SK-N-SH (cell line): ENCODE measurements around the gene PSMA3. TPM values are rescaled to one million over a fixed set of nuclear protein-coding genes. Genes with fewer than 3 reads are reported as not detected.

Experiments used
- CTCF ChIA-PET: fragments of 300-600, 350-600 bp; formaldehyde crosslinking; extraction: SDS; loops from one replicate; lab custom pipeline; 2021; lab: Yijun Ruan, JAX
- POLR2A ChIA-PET: fragments of 350-600 bp; sonication (Branson Sonifier 250); formaldehyde crosslinking; extraction: SDS; loops from one replicate; lab custom pipeline; 2020; ENCODE audit warnings: antibody characterized with exemption, inconsistent platforms; lab: Yijun Ruan, JAX
- DNase-seq: peaks from one replicate; pipeline ENCODE4 v3.0.0; 2012
- H2AFZ ChIP-seq: fragments of 200-600 bp; sonication (generic); 2 replicates; pipeline ENCODE4 v1.8.1; 2016; ENCODE audit warnings: antibody characterized with exemption, mild to moderate bottlenecking, low read depth
- H3F3A ChIP-seq: fragments of 200-600 bp; sonication (generic); replicated peaks from 2 replicates; pipeline ENCODE3; 2016; ENCODE audit warnings: antibody characterized with exemption, mild to moderate bottlenecking; ENCODE audit not compliant: insufficient read depth
- H3K27ac ChIP-seq, 2 experiments: fragments of 200-500 bp in 1 of 2; fragments of 200-600 bp in 1 of 2; sonication (Bioruptor generic) in 1 of 2; sonication (generic), shearing (Covaris generic) in 1 of 2; 2 replicates each; pipeline versions ENCODE4 v1.5.1 to v1.6.1; 2014 to 2016; ENCODE audit warnings: low read depth in 2 of 2, inconsistent platforms in 1 of 2, low read length in 1 of 2, mild to moderate bottlenecking in 1 of 2, mixed read lengths in 1 of 2
- H3K27me3 ChIP-seq: fragments of 200-600 bp; sonication (generic), shearing (Covaris generic); 2 replicates; pipeline ENCODE4 v1.6.1; 2016; ENCODE audit warnings: mixed run types; ENCODE audit not compliant: insufficient read depth
- H3K36me3 ChIP-seq, 2 experiments: fragments of 200-500 bp in 1 of 2; fragments of 200-600 bp in 1 of 2; sonication (Bioruptor generic) in 1 of 2; sonication (generic) in 1 of 2; replicated peaks in 1 of 2; 2 replicates each; pipeline versions ENCODE3 to v1.5.1; 2014 to 2016; ENCODE audit warnings: low read length in 1 of 2, mild to moderate bottlenecking in 1 of 2; ENCODE audit not compliant: insufficient read depth in 2 of 2, control insufficient read depth in 1 of 2
- H3K4me1 ChIP-seq, 2 experiments: fragments of 200-500 bp in 1 of 2; fragments of 200-600 bp in 1 of 2; sonication (Bioruptor generic) in 1 of 2; sonication (generic), shearing (Covaris generic) in 1 of 2; 2 replicates each; pipeline versions ENCODE4 v1.5.1 to v1.6.1; 2014 to 2016; ENCODE audit warnings: low read depth in 1 of 2, low read length in 1 of 2, mixed run types in 1 of 2; ENCODE audit not compliant: insufficient read depth in 2 of 2, control insufficient read depth in 1 of 2
- H3K4me2 ChIP-seq: fragments of 200-600 bp; sonication (generic), shearing (Covaris generic); 2 replicates; pipeline ENCODE4 v1.6.1; 2017; ENCODE audit warnings: mixed run types
- H3K4me3 ChIP-seq, 2 experiments: fragments of 200-500 bp in 1 of 2; fragments of 200-600 bp in 1 of 2; sonication (Bioruptor generic) in 1 of 2; sonication (generic), shearing (Covaris generic) in 1 of 2; 2 replicates each; pipeline versions ENCODE4 v1.5.1 to v1.8.1; 2014 to 2016; ENCODE audit warnings: low read depth in 2 of 2, inconsistent platforms in 1 of 2, low read length in 1 of 2, mild to moderate bottlenecking in 1 of 2, mixed read lengths in 1 of 2, moderate library complexity in 1 of 2
- H3K79me2 ChIP-seq: fragments of 200-600 bp; sonication (generic); 2 replicates; pipeline ENCODE4 v1.8.1; 2017; ENCODE audit warnings: mild to moderate bottlenecking; ENCODE audit not compliant: insufficient read depth
- H3K9ac ChIP-seq: fragments of 200-600 bp; sonication (generic); 2 replicates; pipeline ENCODE4 v1.6.1; 2017; ENCODE audit warnings: mixed run types
- H3K9me2 ChIP-seq: fragments of 200-600 bp; sonication (generic); 2 replicates; pipeline ENCODE4 v1.6.1; 2017; ENCODE audit warnings: mixed run types
- H3K9me3 ChIP-seq: fragments of 200-600 bp; sonication (generic); 2 replicates; pipeline ENCODE4 v1.6.1; 2017; ENCODE audit warnings: mixed run types, mild to moderate bottlenecking, moderate library complexity
- H4K20me1 ChIP-seq: fragments of 200-600 bp; sonication (generic); 2 replicates; pipeline ENCODE4 v1.6.1; 2017; ENCODE audit warnings: mild to moderate bottlenecking, mixed run types; ENCODE audit not compliant: insufficient read depth
- CHD2 ChIP-seq: fragments of 150-350 bp; IDR thresholded peaks from 2 replicates; pipeline ENCODE4 v1.6.1; 2018; ENCODE audit warnings: low read length; ENCODE audit not compliant: partially characterized antibody
- ELF1 ChIP-seq: IDR thresholded peaks from 2 replicates; pipeline ENCODE4 v1.4.0; 2012
- EZH2phosphoT487 ChIP-seq: fragments of 200-600 bp; sonication (generic); IDR thresholded peaks from 2 replicates; pipeline ENCODE4 v1.6.1; 2017; ENCODE audit warnings: low read depth, mixed run types, mild to moderate bottlenecking, antibody characterized with exemption, moderate library complexity, borderline replicate concordance
- FOSL2 ChIP-seq: IDR thresholded peaks from 2 replicates; pipeline ENCODE4 v1.4.0; 2012; ENCODE audit warnings: low read depth, mild to moderate bottlenecking, moderate library complexity, borderline replicate concordance
- FOXM1 ChIP-seq: IDR thresholded peaks from 2 replicates; pipeline ENCODE4 v1.4.0; 2012; ENCODE audit warnings: low read depth, mild to moderate bottlenecking
- JUND ChIP-seq: IDR thresholded peaks from 2 replicates; pipeline ENCODE4 v1.4.0; 2012
- MEF2A ChIP-seq: IDR thresholded peaks from 2 replicates; pipeline ENCODE4 v1.4.0; 2012; ENCODE audit warnings: low read depth, borderline replicate concordance
- NRF1 ChIP-seq: IDR thresholded peaks from 2 replicates; pipeline ENCODE4 v1.6.1; 2012; ENCODE audit warnings: low read depth, mild to moderate bottlenecking, low read length
- PBX3 ChIP-seq: IDR thresholded peaks from 2 replicates; pipeline ENCODE4; 2012
- POLR2AphosphoS5 ChIP-seq: IDR thresholded peaks from 2 replicates; pipeline ENCODE4 v1.6.1; 2012; ENCODE audit warnings: low read depth, low read length
- RAD21 ChIP-seq: IDR thresholded peaks from 2 replicates; pipeline ENCODE4 v1.6.1; 2012; ENCODE audit warnings: mild to moderate bottlenecking, low read length
- SMC3 ChIP-seq: IDR thresholded peaks from 2 replicates; pipeline ENCODE4 v1.6.1; 2012; ENCODE audit warnings: low read depth, low read length, improper control_type of control experiment
- TCF12 ChIP-seq: IDR thresholded peaks from 2 replicates; pipeline ENCODE4 v1.4.0; 2012
- USF2 ChIP-seq: fragments of 150-350 bp; IDR thresholded peaks from 2 replicates; pipeline ENCODE4 v1.6.1; 2017; ENCODE audit warnings: antibody characterized with exemption, low read length, low read depth, borderline replicate concordance
- WGBS: methylation state at CpG from one replicate; pipeline ENCODE4 v1.1.6; 2017; ENCODE audit warnings: low lambda C conversion rate; 5-methylcytosine and 5-hydroxymethylcytosine counted together
- polyA plus RNA-seq, 3 experiments: library from polyadenylated mRNA; depleted of rRNA; stranded (reverse); fragments of >200 nt; gene quantifications; 2 replicates each; pipeline ENCODE4 v1.2.3, GENCODE V29; 2012
- TF ChIP-seq, protein P1 (sequence below): IDR thresholded peaks from 2 replicates; pipeline ENCODE4 v1.6.1; 2012; ENCODE audit warnings: mild to moderate bottlenecking, low read depth, low read length, moderate library complexity
- TF ChIP-seq, protein P2 (sequence below): fragments of 150-350 bp; IDR thresholded peaks from 2 replicates; pipeline ENCODE4 v1.6.1; 2016; ENCODE audit warnings: mild to moderate bottlenecking, low read depth, low read length
- TF ChIP-seq, protein P3 (sequence below): IDR thresholded peaks from 2 replicates; pipeline ENCODE4 v1.4.0; 2012; ENCODE audit warnings: low read depth, borderline replicate concordance

Gene PSMA3
- polyA plus RNA-seq, 1 of the 3 experiments (the other 2 are of a cell fraction), result 203 TPM

GRCh38 chr14:58281969-58282368 is 37.3 kb downstream of the PSMA3 start:
- peak overlapping the region; percentile 84 to 91 for H3K27ac ChIP-seq
- no peak overlapping the region for H2AFZ ChIP-seq
- no peaks in the 10 kb centered on the region for H3K27me3 ChIP-seq
- TF ChIP-seq NRF1 (no peak), EZH2phosphoT487 (no peak), JUND (no peak), USF2 (no peak), RAD21 (no peak)
- TF ChIP-seq, protein P1, sequence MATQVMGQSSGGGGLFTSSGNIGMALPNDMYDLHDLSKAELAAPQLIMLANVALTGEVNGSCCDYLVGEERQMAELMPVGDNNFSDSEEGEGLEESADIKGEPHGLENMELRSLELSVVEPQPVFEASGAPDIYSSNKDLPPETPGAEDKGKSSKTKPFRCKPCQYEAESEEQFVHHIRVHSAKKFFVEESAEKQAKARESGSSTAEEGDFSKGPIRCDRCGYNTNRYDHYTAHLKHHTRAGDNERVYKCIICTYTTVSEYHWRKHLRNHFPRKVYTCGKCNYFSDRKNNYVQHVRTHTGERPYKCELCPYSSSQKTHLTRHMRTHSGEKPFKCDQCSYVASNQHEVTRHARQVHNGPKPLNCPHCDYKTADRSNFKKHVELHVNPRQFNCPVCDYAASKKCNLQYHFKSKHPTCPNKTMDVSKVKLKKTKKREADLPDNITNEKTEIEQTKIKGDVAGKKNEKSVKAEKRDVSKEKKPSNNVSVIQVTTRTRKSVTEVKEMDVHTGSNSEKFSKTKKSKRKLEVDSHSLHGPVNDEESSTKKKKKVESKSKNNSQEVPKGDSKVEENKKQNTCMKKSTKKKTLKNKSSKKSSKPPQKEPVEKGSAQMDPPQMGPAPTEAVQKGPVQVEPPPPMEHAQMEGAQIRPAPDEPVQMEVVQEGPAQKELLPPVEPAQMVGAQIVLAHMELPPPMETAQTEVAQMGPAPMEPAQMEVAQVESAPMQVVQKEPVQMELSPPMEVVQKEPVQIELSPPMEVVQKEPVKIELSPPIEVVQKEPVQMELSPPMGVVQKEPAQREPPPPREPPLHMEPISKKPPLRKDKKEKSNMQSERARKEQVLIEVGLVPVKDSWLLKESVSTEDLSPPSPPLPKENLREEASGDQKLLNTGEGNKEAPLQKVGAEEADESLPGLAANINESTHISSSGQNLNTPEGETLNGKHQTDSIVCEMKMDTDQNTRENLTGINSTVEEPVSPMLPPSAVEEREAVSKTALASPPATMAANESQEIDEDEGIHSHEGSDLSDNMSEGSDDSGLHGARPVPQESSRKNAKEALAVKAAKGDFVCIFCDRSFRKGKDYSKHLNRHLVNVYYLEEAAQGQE, result no peak
- H3K9me3 ChIP-seq, result no peaks in the 10 kb centered on the region
- H4K20me1 ChIP-seq, result peaks cover 21% of the 10 kb centered on the region
- H3K4me3 ChIP-seq, result no peak overlapping the region
- peaks cover 46 to 77% of the 10 kb centered on the region in 2 experiments for H3K36me3 ChIP-seq
- H3K4me1 ChIP-seq, result peaks cover 11 to 16% of the 10 kb centered on the region in 2 experiments; a peak in 3 of 4 replicates
- ChIA-PET CTCF (no interaction called here), POLR2A (no interaction called here)
- H3K4me2 ChIP-seq, result peak overlapping the region; percentile 21; the same call in 1 of the 2 replicates
- no peaks in the 10 kb centered on the region for H3K9me2 ChIP-seq
- H3K9ac ChIP-seq, result peak overlapping the region; percentile 49
- no peak for DNase-seq
- 62% methylated on average over 3 of the region's 3 CpGs for WGBS
- peaks cover 92% of the 10 kb centered on the region for H3K79me2 ChIP-seq
- H3F3A ChIP-seq, result peaks cover 30% of the 10 kb centered on the region

DNA sequence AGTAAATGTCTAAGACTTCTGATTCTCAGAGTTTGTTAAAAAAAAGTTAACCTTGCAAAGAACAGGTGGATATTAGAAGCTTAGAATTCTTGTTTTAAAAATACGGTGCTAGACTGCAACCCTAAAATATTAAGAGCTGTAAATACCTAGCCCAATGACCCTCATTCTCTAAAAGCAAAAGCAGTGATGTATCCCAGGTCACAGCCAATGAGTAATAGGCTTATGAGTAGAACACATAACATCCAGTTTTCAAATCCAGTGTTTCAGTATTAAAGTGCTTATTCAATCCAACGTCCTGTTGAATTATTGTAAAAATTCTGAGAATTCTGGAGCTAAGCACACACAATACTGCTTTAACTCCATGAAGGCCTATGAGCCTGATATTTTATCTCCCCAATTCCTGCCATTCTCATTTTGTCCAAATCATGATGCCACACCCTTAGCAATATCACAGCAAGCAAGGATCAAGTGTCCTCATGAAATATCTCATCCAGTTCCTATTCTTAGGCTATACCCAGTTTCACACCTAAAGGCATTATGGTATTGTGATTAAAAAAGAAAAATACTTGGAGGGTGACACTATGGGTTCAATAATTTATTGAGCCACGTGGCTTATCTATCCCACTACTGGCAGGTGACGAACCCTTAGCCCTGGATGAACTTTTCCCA is 38.4 kb downstream of the PSMA3 start:
- POLR2A ChIA-PET, result no interaction called here

More for the DNA sequence above, 38.4 kb downstream of the PSMA3 start:
- Histone ChIP-seq H3K4me3 (no peak overlapping the region), H3K9me2 (no peaks in the 10 kb centered on the region), H3K27ac (peak overlapping the region; percentile 16 to 91; a peak in 2 of 4 replicates), H3F3A (peaks cover 30% of the 10 kb centered on the region), H3K9me3 (no peaks in the 10 kb centered on the region), H3K36me3 (peaks cover 57 to 78% of the 10 kb centered on the region in 2 experiments), H3K27me3 (no peaks in the 10 kb centered on the region), H4K20me1 (peaks cover 21% of the 10 kb centered on the region), H2AFZ (no peak overlapping the region), H3K4me1 (peaks cover 11 to 16% of the 10 kb centered on the region in 2 experiments; a peak in 3 of 4 replicates), H3K79me2 (peaks cover 92% of the 10 kb centered on the region), H3K9ac (no peak overlapping the region), H3K4me2 (no peak overlapping the region)
- no peak for DNase-seq
- whole genome bisulfite sequencing, result 85% methylated on average over 4 of the region's 4 CpGs
- CTCF ChIA-PET, result interaction anchor here (1.2 to 1.6 kb wide), 2 partner anchors 19 to 37 kb away, joined by 3 read pairs; no protein-coding TSS in a partner anchor
- TF ChIP-seq JUND (no peak), USF2 (no peak), TCF12 (no peak), CHD2 (no peak), PBX3 (no peak), ELF1 (no peak), FOSL2 (no peak), MEF2A (no peak), POLR2AphosphoS5 (no peak), FOXM1 (no peak), SMC3 (no peak)
- TF ChIP-seq, protein P2, sequence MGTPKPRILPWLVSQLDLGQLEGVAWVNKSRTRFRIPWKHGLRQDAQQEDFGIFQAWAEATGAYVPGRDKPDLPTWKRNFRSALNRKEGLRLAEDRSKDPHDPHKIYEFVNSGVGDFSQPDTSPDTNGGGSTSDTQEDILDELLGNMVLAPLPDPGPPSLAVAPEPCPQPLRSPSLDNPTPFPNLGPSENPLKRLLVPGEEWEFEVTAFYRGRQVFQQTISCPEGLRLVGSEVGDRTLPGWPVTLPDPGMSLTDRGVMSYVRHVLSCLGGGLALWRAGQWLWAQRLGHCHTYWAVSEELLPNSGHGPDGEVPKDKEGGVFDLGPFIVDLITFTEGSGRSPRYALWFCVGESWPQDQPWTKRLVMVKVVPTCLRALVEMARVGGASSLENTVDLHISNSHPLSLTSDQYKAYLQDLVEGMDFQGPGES, result no peak
- TF ChIP-seq, protein P3, sequence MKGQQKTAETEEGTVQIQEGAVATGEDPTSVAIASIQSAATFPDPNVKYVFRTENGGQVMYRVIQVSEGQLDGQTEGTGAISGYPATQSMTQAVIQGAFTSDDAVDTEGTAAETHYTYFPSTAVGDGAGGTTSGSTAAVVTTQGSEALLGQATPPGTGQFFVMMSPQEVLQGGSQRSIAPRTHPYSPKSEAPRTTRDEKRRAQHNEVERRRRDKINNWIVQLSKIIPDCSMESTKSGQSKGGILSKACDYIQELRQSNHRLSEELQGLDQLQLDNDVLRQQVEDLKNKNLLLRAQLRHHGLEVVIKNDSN, result no peak
